ENCODE data around the gene MCTP1.
"Not testable (repeated sequence)": the region's sequence is repeated elsewhere in the genome, so short reads cannot be mapped to it uniquely, and the experiment has no call there.

MCTP1 gene

GRCh38 chr5:95252801-95253200, 32.1 kb downstream of the MCTP1 start:
- DNase-seq (ENCODE audit: low spot score) = no peak

GRCh38 chr5:95251185-95251584, 33.7 kb downstream of the MCTP1 start:
- no peak for DNase-seq (ENCODE audit: low spot score)

GRCh38 chr5:95244479-95244878, 40.4 kb downstream of the MCTP1 start:
- no peak for DNase-seq (ENCODE audit: low spot score)

GRCh38 chr5:95241635-95242034, 43.3 kb downstream of the MCTP1 start:
- no peak for DNase-seq (ENCODE audit: low spot score)

- no peak for DNase-seq (ENCODE audit: low spot score)
Observed at GRCh38 chr5:95241161-95241560, 43.7 kb downstream of the MCTP1 start.

GRCh38 chr5:95238560-95239325, 46.2 kb downstream of the MCTP1 start:
- DNase-seq (ENCODE audit: low spot score) = peak; percentile 21

- no peak for DNase-seq (ENCODE audit: low spot score)
Observed at GRCh38 chr5:95237324-95237723, 47.6 kb downstream of the MCTP1 start.

GRCh38 chr5:95235439-95235982, 49.4 kb downstream of the MCTP1 start:
- DNase-seq (ENCODE audit: low spot score) = no peak

GRCh38 chr5:95229646-95230045, 55.2 kb downstream of the MCTP1 start:
- no peak for DNase-seq (ENCODE audit: low spot score)

- DNase-seq (ENCODE audit: low spot score) = no peak
Observed at GRCh38 chr5:95224701-95225459, 60.0 kb downstream of the MCTP1 start.

- no peak for DNase-seq (ENCODE audit: low spot score)
Observed at GRCh38 chr5:95223566-95224258, 61.2 kb downstream of the MCTP1 start.

- DNase-seq (ENCODE audit: low spot score) = no peak
Observed at GRCh38 chr5:95222836-95223235, 62.1 kb downstream of the MCTP1 start.

GRCh38 chr5:95221234-95221633, 63.7 kb downstream of the MCTP1 start:
- no peak for DNase-seq (ENCODE audit: low spot score)

GRCh38 chr5:95220381-95220780, 64.5 kb downstream of the MCTP1 start:
- DNase-seq (ENCODE audit: low spot score) = no peak

- no peak for DNase-seq (ENCODE audit: low spot score)
Observed at GRCh38 chr5:95219411-95219810, 65.5 kb downstream of the MCTP1 start.

GRCh38 chr5:95217881-95218280, 67.0 kb downstream of the MCTP1 start:
- DNase-seq (ENCODE audit: low spot score) = no peak

- no peak for DNase-seq (ENCODE audit: low spot score)
Observed at GRCh38 chr5:95217351-95217750, 67.5 kb downstream of the MCTP1 start.

- DNase-seq (ENCODE audit: low spot score) = no peak
Observed at GRCh38 chr5:95216136-95216955, 68.5 kb downstream of the MCTP1 start.

GRCh38 chr5:95207811-95208210, 77.1 kb downstream of the MCTP1 start:
- not testable (repeated sequence) for DNase-seq (ENCODE audit: low spot score)

- no peak for DNase-seq (ENCODE audit: low spot score)
Observed at GRCh38 chr5:95194856-95195255, 90.0 kb downstream of the MCTP1 start.

- DNase-seq (ENCODE audit: low spot score) = no peak
Observed at GRCh38 chr5:95191330-95191729, 93.6 kb downstream of the MCTP1 start.

GRCh38 chr5:95184924-95185323, 100.0 kb downstream of the MCTP1 start:
- DNase-seq (ENCODE audit: low spot score) = no peak
